Caco-2 (cell line): ENCODE measurements around the gene LYZL4. TPM values are rescaled to one million over a fixed set of nuclear protein-coding genes. Genes with fewer than 3 reads are reported as not detected.

Experiments
- BruUV-seq: library from RNA; stranded (reverse); fragments of 400-500 nt; replicated peaks from 2 replicates; lab custom pipeline; 2021; lab: Mats Ljungman, UMichigan
- CTCF ChIA-PET: fragments of 300-600 bp; sonication (Branson Sonifier 250); formaldehyde crosslinking; loops from one replicate; lab custom pipeline; 2022; ENCODE audit warnings: antibody characterized with exemption; lab: Charles Lee
- POLR2A ChIA-PET: fragments of 300-600 bp; sonication (Branson Sonifier 250); formaldehyde crosslinking; loops from one replicate; lab custom pipeline; 2022; ENCODE audit warnings: antibody characterized with exemption; lab: Charles Lee
- DNase-seq, 2 experiments: peaks; one replicate each; pipeline versions ENCODE4 v3.0.0 to v3.0.0-alpha.2; 2020 to 2022
- H3K27me3 ChIP-seq: replicated peaks from 2 replicates; pipeline ENCODE4 v1.6.0; 2011; ENCODE audit warnings: low read length; ENCODE audit not compliant: control insufficient read depth, insufficient read depth
- H3K36me3 ChIP-seq: 2 replicates; pipeline ENCODE4 v1.5.1; 2011; ENCODE audit warnings: low read length; ENCODE audit not compliant: control insufficient read depth, insufficient read depth
- H3K4me1 ChIP-seq: fragments of 250-450 bp; sonication (Bioruptor Pico); 2 replicates; pipeline ENCODE4 v1.5.1; 2020; ENCODE audit warnings: mild to moderate bottlenecking
- H3K4me3 ChIP-seq: 2 replicates; pipeline ENCODE4 v1.5.1; 2011; ENCODE audit warnings: low read depth, mild to moderate bottlenecking, control low read depth, low read length
- H3K9me3 ChIP-seq: fragments of 250-450 bp; sonication (Bioruptor Pico); 2 replicates; pipeline ENCODE4 v1.5.1; 2020; ENCODE audit warnings: mild to moderate bottlenecking, moderate library complexity
- H3K27ac Mint-ChIP-seq: one replicate; pipeline ENCODE4 v1.8.0; 2022; ENCODE audit warnings: mixed read lengths; ENCODE audit not compliant: unreplicated experiment
- H3K27me3 Mint-ChIP-seq: one replicate; pipeline ENCODE4 v1.8.0; 2022; ENCODE audit warnings: mixed read lengths; ENCODE audit not compliant: insufficient read depth, unreplicated experiment
- H3K36me3 Mint-ChIP-seq: one replicate; pipeline ENCODE4 v1.8.0; 2022; ENCODE audit warnings: mild to moderate bottlenecking, mixed read lengths; ENCODE audit not compliant: insufficient read depth, unreplicated experiment
- H3K4me1 Mint-ChIP-seq: one replicate; pipeline ENCODE4 v1.8.0; 2022; ENCODE audit warnings: low read depth, mixed read lengths; ENCODE audit not compliant: unreplicated experiment
- H3K4me3 Mint-ChIP-seq: one replicate; pipeline ENCODE4 v1.8.0; 2022; ENCODE audit warnings: mild to moderate bottlenecking, moderate library complexity, mixed read lengths; ENCODE audit not compliant: unreplicated experiment
- H3K9me3 Mint-ChIP-seq: one replicate; pipeline ENCODE4 v1.8.0; 2022; ENCODE audit warnings: mixed read lengths; ENCODE audit not compliant: unreplicated experiment
- intact Hi-C: fragments of 100-400 bp; cut with micrococcal nuclease; formaldehyde crosslinking; loops from one replicate; pipeline ENCODE4 v1.10.0; 2022; ENCODE audit not compliant: unreplicated experiment
- total RNA-seq: library from RNA; stranded (reverse); gene quantifications from 2 replicates; pipeline ENCODE4 v1.2.3, GENCODE V29; 2022
- TF ChIP-seq, protein P1 (sequence below), 2 experiments: fragments of 200-600 bp in 1 of 2; IDR thresholded peaks; 1 replicate in 1 of 2; 2 replicates in 1 of 2; pipeline versions ENCODE4 v1.5.1 to v1.8.0; 2011 to 2022; ENCODE audit warnings: antibody characterized with exemption in 1 of 2, control low read depth in 1 of 2, inconsistent platforms in 1 of 2, low read depth in 1 of 2, low read length in 1 of 2, mild to moderate bottlenecking in 1 of 2, moderate library complexity in 1 of 2; ENCODE audit not compliant: insufficient read depth in 1 of 2, severe bottlenecking in 1 of 2, unreplicated experiment in 1 of 2

Gene LYZL4
- total RNA-seq, 1 experiment from 2014 or later, result not detected

DNA sequence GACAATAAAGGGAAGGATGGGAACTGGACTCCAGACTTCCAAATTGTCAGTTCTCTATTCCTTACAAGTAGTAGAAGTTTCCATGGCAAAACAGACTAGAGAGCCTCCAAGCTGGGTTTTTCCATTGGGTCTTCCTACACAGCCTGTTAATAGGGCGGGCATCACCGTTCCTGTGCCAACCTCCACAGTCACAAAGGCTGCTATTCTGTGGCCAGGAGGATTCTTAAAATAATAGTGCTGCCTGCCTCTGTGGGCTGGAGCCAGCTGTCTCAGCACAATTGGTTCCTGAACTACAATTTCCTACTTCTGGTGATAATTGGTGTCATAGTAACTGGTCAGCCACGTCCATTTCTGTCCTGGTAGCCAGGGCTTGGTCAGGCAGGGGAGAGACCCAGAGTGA is 38.6 kb downstream of the LYZL4 start:
- Histone ChIP-seq H3K4me1 (no peaks in the 10 kb centered on the region), H3K36me3 (no peaks in the 10 kb centered on the region), H3K27me3 (no peaks in the 10 kb centered on the region), H3K4me3 (no peak overlapping the region), H3K9me3 (no peaks in the 10 kb centered on the region)
- DNase-seq, result no peak
- Mint-ChIP-seq H3K27me3 (peaks cover 24% of the 10 kb centered on the region), H3K27ac (no peak overlapping the region), H3K4me1 (no peaks in the 10 kb centered on the region), H3K36me3 (no peaks in the 10 kb centered on the region), H3K9me3 (peaks cover 12% of the 10 kb centered on the region), H3K4me3 (no peak overlapping the region)
- no TSS peak for BruUV-seq
- ChIA-PET CTCF (no interaction called here), POLR2A (no interaction called here)
- intact Hi-C loops, result no loop called here
- TF ChIP-seq, protein P1, sequence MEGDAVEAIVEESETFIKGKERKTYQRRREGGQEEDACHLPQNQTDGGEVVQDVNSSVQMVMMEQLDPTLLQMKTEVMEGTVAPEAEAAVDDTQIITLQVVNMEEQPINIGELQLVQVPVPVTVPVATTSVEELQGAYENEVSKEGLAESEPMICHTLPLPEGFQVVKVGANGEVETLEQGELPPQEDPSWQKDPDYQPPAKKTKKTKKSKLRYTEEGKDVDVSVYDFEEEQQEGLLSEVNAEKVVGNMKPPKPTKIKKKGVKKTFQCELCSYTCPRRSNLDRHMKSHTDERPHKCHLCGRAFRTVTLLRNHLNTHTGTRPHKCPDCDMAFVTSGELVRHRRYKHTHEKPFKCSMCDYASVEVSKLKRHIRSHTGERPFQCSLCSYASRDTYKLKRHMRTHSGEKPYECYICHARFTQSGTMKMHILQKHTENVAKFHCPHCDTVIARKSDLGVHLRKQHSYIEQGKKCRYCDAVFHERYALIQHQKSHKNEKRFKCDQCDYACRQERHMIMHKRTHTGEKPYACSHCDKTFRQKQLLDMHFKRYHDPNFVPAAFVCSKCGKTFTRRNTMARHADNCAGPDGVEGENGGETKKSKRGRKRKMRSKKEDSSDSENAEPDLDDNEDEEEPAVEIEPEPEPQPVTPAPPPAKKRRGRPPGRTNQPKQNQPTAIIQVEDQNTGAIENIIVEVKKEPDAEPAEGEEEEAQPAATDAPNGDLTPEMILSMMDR (IDR thresholded peaks at IDR 0.05; ENCODE audit: insufficient read depth in 1 of 2, low read depth in 1 of 2, low read length in 1 of 2, severe bottlenecking in 1 of 2, unreplicated experiment in 1 of 2), result no peak

DNA sequence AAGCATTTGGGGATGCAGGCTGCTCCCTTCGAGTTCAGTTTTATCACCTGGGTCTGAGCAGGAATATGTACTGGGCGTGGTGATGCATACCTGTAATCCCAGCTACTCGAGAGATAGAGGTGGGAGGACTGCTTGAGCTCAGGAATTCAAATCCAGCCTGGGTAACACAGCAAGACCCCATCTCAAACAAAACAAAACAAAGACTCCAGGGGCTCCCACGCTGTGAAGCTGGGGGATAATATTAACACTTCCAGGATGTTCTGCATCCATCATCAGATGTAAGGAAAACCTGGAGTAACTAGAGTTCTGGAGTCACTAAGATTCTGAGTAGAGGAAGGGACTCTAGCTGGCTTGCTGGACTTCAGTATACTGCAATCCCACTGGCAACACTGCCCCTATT is 40.6 kb downstream of the LYZL4 start:
- H3K27ac Mint-ChIP-seq, result no peak overlapping the region
- ChIA-PET POLR2A (no interaction called here), CTCF (no interaction called here)
- no peaks in the 10 kb centered on the region for H3K36me3 Mint-ChIP-seq
- TF ChIP-seq, protein P1 (IDR thresholded peaks at IDR 0.05; ENCODE audit: insufficient read depth in 1 of 2, low read depth in 1 of 2, low read length in 1 of 2, severe bottlenecking in 1 of 2, unreplicated experiment in 1 of 2), result no peak
- H3K4me3 Mint-ChIP-seq, result no peak overlapping the region
- no peak for DNase-seq
- intact Hi-C loops, result no loop called here
- peaks cover 6% of the 10 kb centered on the region for H3K4me1 Mint-ChIP-seq
- Histone ChIP-seq H3K4me3 (no peak overlapping the region), H3K9me3 (no peaks in the 10 kb centered on the region), H3K27me3 (no peaks in the 10 kb centered on the region), H3K4me1 (no peaks in the 10 kb centered on the region), H3K36me3 (no peaks in the 10 kb centered on the region)
- no TSS peak for BruUV-seq
- H3K27me3 Mint-ChIP-seq, result peaks cover 21% of the 10 kb centered on the region
- H3K9me3 Mint-ChIP-seq, result peaks cover 20% of the 10 kb centered on the region

DNA sequence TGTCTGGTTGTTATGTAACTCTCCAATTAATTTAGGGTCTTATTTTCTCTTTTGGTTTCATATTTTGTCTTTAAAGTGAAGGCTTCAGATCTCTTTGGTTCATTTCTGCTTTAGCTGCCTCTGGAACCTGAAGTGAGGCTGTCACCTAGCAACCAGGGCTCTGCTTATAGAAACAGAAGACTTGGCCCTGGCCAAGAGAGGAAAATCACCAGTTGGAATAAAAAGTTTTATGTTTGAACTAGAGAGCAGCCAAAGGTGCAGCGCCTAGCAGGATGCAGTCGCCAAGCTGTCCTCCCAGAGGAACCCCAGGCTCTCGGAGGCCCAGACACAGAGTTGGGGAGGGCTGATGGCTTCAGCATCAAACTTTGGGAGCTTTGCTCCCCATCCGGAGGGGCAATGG is 41.1 kb downstream of the LYZL4 start:
- Mint-ChIP-seq H3K27ac (no peak overlapping the region), H3K36me3 (no peaks in the 10 kb centered on the region), H3K9me3 (peaks cover 20% of the 10 kb centered on the region), H3K27me3 (peaks cover 15% of the 10 kb centered on the region), H3K4me3 (no peak overlapping the region), H3K4me1 (peaks cover 6% of the 10 kb centered on the region)
- BruUV-seq, result no TSS peak
- Histone ChIP-seq H3K9me3 (no peaks in the 10 kb centered on the region), H3K4me3 (no peak overlapping the region), H3K4me1 (no peaks in the 10 kb centered on the region), H3K36me3 (no peaks in the 10 kb centered on the region), H3K27me3 (no peaks in the 10 kb centered on the region)
- DNase-seq, result no peak
- TF ChIP-seq, protein P1 (IDR thresholded peaks at IDR 0.05; ENCODE audit: insufficient read depth in 1 of 2, low read depth in 1 of 2, low read length in 1 of 2, severe bottlenecking in 1 of 2, unreplicated experiment in 1 of 2), result no peak
- intact Hi-C loops, result no loop called here
- ChIA-PET POLR2A (no interaction called here), CTCF (no interaction called here)
